ENCODE data around the gene TRPM8. TPM values are rescaled to one million over a fixed set of nuclear protein-coding genes. Genes with fewer than 3 reads are reported as not detected.

The TRPM8 gene
- total RNA-seq, 2 experiments from 2014 or later = not detected

GRCh38 chr2:234060236-234060635 lies 143.1 kb downstream of the TRPM8 start:
- Histone ChIP-seq H3K4me3 (ENCODE audit: low read length) (no peak overlapping the region), H3K27me3 (ENCODE audit: control insufficient read depth in 1 of 2, insufficient read depth in 2 of 2, low read length in 2 of 2) (no peaks in the 10 kb centered on the region), H3K36me3 (ENCODE audit: insufficient read depth, low read length) (no peaks in the 10 kb centered on the region), H3K9me3 (ENCODE audit: control insufficient read depth in 1 of 2, insufficient read depth in 1 of 2, low read length in 2 of 2) (peaks cover 0 to under 1% of the 10 kb centered on the region in 2 experiments), H3K4me1 (ENCODE audit: insufficient read depth, low read length) (peaks cover 8% of the 10 kb centered on the region), H3K27ac (ENCODE audit: low read depth in 1 of 2, low read length in 2 of 2) (no peak overlapping the region)
- no peak for TF ChIP-seq CTCF (IDR thresholded peaks at IDR 0.05)
- peaks cover 5% of the 10 kb centered on the region for H3K4me1 Mint-ChIP-seq (ENCODE audit: low read depth)
- H3K27ac Mint-ChIP-seq = no peak overlapping the region
- ATAC-seq (ENCODE audit: poor library complexity) = no peak
- DNase-seq = no peak
- H3K4me3 Mint-ChIP-seq = no peak overlapping the region
- H3K36me3 Mint-ChIP-seq (ENCODE audit: low read depth) = no peaks in the 10 kb centered on the region
- no peaks in the 10 kb centered on the region for H3K9me3 Mint-ChIP-seq
- ChIA-PET CTCF (no interaction called here), POLR2A (no interaction called here)
- intact Hi-C loops (cut with DNase I, micrococcal nuclease) = no loop called here
- H3K27me3 Mint-ChIP-seq = no peaks in the 10 kb centered on the region

GRCh38 chr2:234061624-234062257 lies 144.6 kb downstream of the TRPM8 start:
- intact Hi-C loops (cut with DNase I, micrococcal nuclease) = no loop called here
- no peak overlapping the region for H3K4me3 Mint-ChIP-seq
- ChIA-PET CTCF (interaction anchor here (0.6 kb wide), 1 partner anchor 379 kb away, joined by 3 read pairs; no protein-coding TSS in a partner anchor), POLR2A (no interaction called here)
- Histone ChIP-seq H3K36me3 (ENCODE audit: insufficient read depth, low read length) (no peaks in the 10 kb centered on the region), H3K4me3 (ENCODE audit: low read length) (no peak overlapping the region), H3K4me1 (ENCODE audit: insufficient read depth, low read length) (peaks cover 8% of the 10 kb centered on the region), H3K9me3 (ENCODE audit: control insufficient read depth in 1 of 2, insufficient read depth in 1 of 2, low read length in 2 of 2) (peaks cover 0 to 3% of the 10 kb centered on the region in 2 experiments), H3K27me3 (ENCODE audit: control insufficient read depth in 1 of 2, insufficient read depth in 2 of 2, low read length in 2 of 2) (no peaks in the 10 kb centered on the region), H3K27ac (ENCODE audit: low read depth in 1 of 2, low read length in 2 of 2) (no peak overlapping the region)
- TF ChIP-seq CTCF (IDR thresholded peaks at IDR 0.05) = no peak
- H3K27me3 Mint-ChIP-seq = no peaks in the 10 kb centered on the region
- no peaks in the 10 kb centered on the region for H3K9me3 Mint-ChIP-seq
- H3K36me3 Mint-ChIP-seq (ENCODE audit: low read depth) = no peaks in the 10 kb centered on the region
- ATAC-seq (ENCODE audit: poor library complexity) (no peak), DNase-seq (peak in 1 of 14 experiments; percentile 38)
- H3K4me1 Mint-ChIP-seq (ENCODE audit: low read depth) = peaks cover 5% of the 10 kb centered on the region
- H3K27ac Mint-ChIP-seq = no peak overlapping the region

- CTCF ChIA-PET = no interaction called here
- no peak overlapping the region for H3K4me3 ChIP-seq (ENCODE audit: low read length)
- no peaks in the 10 kb centered on the region for H3K36me3 Mint-ChIP-seq (ENCODE audit: low read depth)
These were observed 149.4 kb downstream of the TRPM8 start for GRCh38 chr2:234066587-234066986.

More at GRCh38 chr2:234066587-234066986, 149.4 kb downstream of the TRPM8 start:
- Histone ChIP-seq H3K36me3 (ENCODE audit: insufficient read depth, low read length) (no peaks in the 10 kb centered on the region), H3K27me3 (ENCODE audit: control insufficient read depth in 1 of 2, insufficient read depth in 2 of 2, low read length in 2 of 2) (no peaks in the 10 kb centered on the region), H3K9me3 (ENCODE audit: control insufficient read depth in 1 of 2, insufficient read depth in 1 of 2, low read length in 2 of 2) (peaks cover 0 to 3% of the 10 kb centered on the region in 2 experiments), H3K27ac (ENCODE audit: low read depth in 1 of 2, low read length in 2 of 2) (no peak overlapping the region), H3K4me1 (ENCODE audit: insufficient read depth, low read length) (peaks cover 10% of the 10 kb centered on the region)
- Mint-ChIP-seq H3K27me3 (no peaks in the 10 kb centered on the region), H3K4me1 (ENCODE audit: low read depth) (peaks cover 5% of the 10 kb centered on the region), H3K27ac (no peak overlapping the region), H3K9me3 (no peaks in the 10 kb centered on the region), H3K4me3 (no peak overlapping the region)
- POLR2A ChIA-PET = no interaction called here
- no peak for TF ChIP-seq CTCF (IDR thresholded peaks at IDR 0.05)
- DNase-seq (no peak), ATAC-seq (ENCODE audit: poor library complexity) (no peak)
- intact Hi-C loops (cut with DNase I, micrococcal nuclease) = no loop called here

Other genes with a start within 250 kb of the TRPM8 start
- not detected for gene UGT1A9, start 245.5 kb upstream of the TRPM8 start, total RNA-seq
- gene UGT1A7, start 235.5 kb upstream of the TRPM8 start, total RNA-seq = not detected
- gene UGT1A6, start 224.5 kb upstream of the TRPM8 start, total RNA-seq = not detected
- not detected for gene UGT1A5, start 204.5 kb upstream of the TRPM8 start, total RNA-seq
- not detected for gene UGT1A4, start 198.6 kb upstream of the TRPM8 start, total RNA-seq
- gene UGT1A3, start 188.3 kb upstream of the TRPM8 start, total RNA-seq = not detected
- gene UGT1A1, start 157.1 kb upstream of the TRPM8 start, total RNA-seq = not detected
- gene MROH2A, start 139.0 kb upstream of the TRPM8 start, total RNA-seq = not detected
- under 1 TPM; 0.22 to 0.25 TPM for gene HJURP, start 62.8 kb upstream of the TRPM8 start, total RNA-seq
- not detected for gene SPP2, start 133.3 kb downstream of the TRPM8 start, total RNA-seq